ENCODE data around the gene LRRK1.
"Not testable (repeated sequence)": the region's sequence is repeated elsewhere in the genome, so short reads cannot be mapped to it uniquely, and the experiment has no call there.

DNA sequence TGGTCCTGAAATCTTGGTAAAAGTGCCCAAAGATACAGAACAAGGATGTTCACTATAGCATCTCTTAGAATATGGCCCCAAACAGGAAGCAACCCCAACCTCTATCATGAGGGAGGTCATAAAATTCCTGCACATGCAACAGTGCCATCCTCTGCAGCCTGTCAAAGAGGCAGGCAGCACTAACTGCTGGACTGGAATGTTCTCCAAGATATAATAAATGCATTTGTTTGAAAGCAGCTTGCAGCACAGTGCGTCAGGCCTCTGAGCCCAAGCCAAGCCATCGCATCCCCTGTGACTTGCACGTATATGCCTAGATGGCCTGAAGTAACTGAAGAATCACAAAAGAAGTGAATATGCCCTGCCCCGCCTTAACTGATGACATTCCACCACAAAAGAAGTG lies 153.1 kb downstream of the LRRK1 start:
- TF ChIP-seq, protein P1, sequence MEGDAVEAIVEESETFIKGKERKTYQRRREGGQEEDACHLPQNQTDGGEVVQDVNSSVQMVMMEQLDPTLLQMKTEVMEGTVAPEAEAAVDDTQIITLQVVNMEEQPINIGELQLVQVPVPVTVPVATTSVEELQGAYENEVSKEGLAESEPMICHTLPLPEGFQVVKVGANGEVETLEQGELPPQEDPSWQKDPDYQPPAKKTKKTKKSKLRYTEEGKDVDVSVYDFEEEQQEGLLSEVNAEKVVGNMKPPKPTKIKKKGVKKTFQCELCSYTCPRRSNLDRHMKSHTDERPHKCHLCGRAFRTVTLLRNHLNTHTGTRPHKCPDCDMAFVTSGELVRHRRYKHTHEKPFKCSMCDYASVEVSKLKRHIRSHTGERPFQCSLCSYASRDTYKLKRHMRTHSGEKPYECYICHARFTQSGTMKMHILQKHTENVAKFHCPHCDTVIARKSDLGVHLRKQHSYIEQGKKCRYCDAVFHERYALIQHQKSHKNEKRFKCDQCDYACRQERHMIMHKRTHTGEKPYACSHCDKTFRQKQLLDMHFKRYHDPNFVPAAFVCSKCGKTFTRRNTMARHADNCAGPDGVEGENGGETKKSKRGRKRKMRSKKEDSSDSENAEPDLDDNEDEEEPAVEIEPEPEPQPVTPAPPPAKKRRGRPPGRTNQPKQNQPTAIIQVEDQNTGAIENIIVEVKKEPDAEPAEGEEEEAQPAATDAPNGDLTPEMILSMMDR (IDR thresholded peaks at IDR 0.05): not testable (repeated sequence)
- TF ChIP-seq POLR2A (IDR thresholded peaks at IDR 0.05): not testable (repeated sequence)

Data from thyroid gland (tissue), 4 donors.